ENCODE measurements around the gene EHF.

EHF gene

GRCh38 chr11:34627197-34627596, 6.3 kb downstream of the EHF start:
- ChIA-PET CTCF (interaction anchor here (0.6 kb wide), 1 partner anchor 310 kb away, joined by 3 read pairs; no protein-coding TSS in a partner anchor), POLR2A (ENCODE audit: low non-redundant PET) (no interaction called here)
- peak; percentile 57 for DNase-seq (ENCODE audit: low spot score)
- no peak overlapping the region for H3K27ac ChIP-seq
- TF ChIP-seq CTCF (conservative IDR thresholded peaks at IDR 0.05; ENCODE audit: low read depth), result no peak

GRCh38 chr11:34629711-34630110, 8.8 kb downstream of the EHF start:
- H3K27ac ChIP-seq, result no peak overlapping the region
- DNase-seq (ENCODE audit: low spot score), result no peak
- TF ChIP-seq CTCF (conservative IDR thresholded peaks at IDR 0.05; ENCODE audit: low read depth), result no peak
- POLR2A ChIA-PET (ENCODE audit: low non-redundant PET), result no interaction called here
- CTCF ChIA-PET, result no interaction called here

GRCh38 chr11:34630544-34630943, 9.7 kb downstream of the EHF start:
- no peak for TF ChIP-seq CTCF (conservative IDR thresholded peaks at IDR 0.05; ENCODE audit: low read depth)
- no peak for DNase-seq (ENCODE audit: low spot score)
- H3K27ac ChIP-seq, result no peak overlapping the region
- POLR2A ChIA-PET (ENCODE audit: low non-redundant PET), result no interaction called here
- CTCF ChIA-PET, result no interaction called here

GRCh38 chr11:34631297-34631696, 10.4 kb downstream of the EHF start:
- ChIA-PET POLR2A (ENCODE audit: low non-redundant PET) (no interaction called here), CTCF (no interaction called here)
- TF ChIP-seq CTCF (conservative IDR thresholded peaks at IDR 0.05; ENCODE audit: low read depth), result no peak
- DNase-seq (ENCODE audit: low spot score), result no peak
- no peak overlapping the region for H3K27ac ChIP-seq

GRCh38 chr11:34631737-34632104, 10.8 kb downstream of the EHF start:
- ChIA-PET CTCF (no interaction called here), POLR2A (ENCODE audit: low non-redundant PET) (no interaction called here)
- TF ChIP-seq CTCF (conservative IDR thresholded peaks at IDR 0.05; ENCODE audit: low read depth), result no peak
- no peak overlapping the region for H3K27ac ChIP-seq
- DNase-seq (ENCODE audit: low spot score), result no peak

GRCh38 chr11:34632105-34632791, 11.4 kb downstream of the EHF start:
- no peak for DNase-seq (ENCODE audit: low spot score)
- CTCF ChIA-PET, result no interaction called here
- TF ChIP-seq CTCF (conservative IDR thresholded peaks at IDR 0.05; ENCODE audit: low read depth), result no peak
- POLR2A ChIA-PET (ENCODE audit: low non-redundant PET), result interaction anchor here (0.5 kb wide), 1 partner anchor 139 kb away, joined by 3 read pairs; no protein-coding TSS in a partner anchor
- no peak overlapping the region for H3K27ac ChIP-seq
